Activated CD8-positive, alpha-beta memory T cell treated with anti-CD3 and anti-CD28 coated beads, Interleukin-2, amount 10 ng/mL, durations not matched to agents 7 days and 5 days (primary cell): ENCODE data around the gene RHOJ. TPM values are rescaled to one million over a fixed set of nuclear protein-coding genes. Genes with fewer than 3 reads are reported as not detected.

Experiments used
- ATAC-seq: fragments of 150-1000 bp; cut with Tn5 transposase; one replicate; pipeline ENCODE4 v1.10.0; 2021; ENCODE audit warnings: moderate library complexity
- CTCF ChIA-PET: fragments of 350-600 bp; sonication (Branson Sonifier 250); formaldehyde crosslinking; loops from one replicate; lab custom pipeline; 2021; ENCODE audit warnings: antibody characterized with exemption; lab: Charles Lee
- DNase-seq: peaks from one replicate; pipeline ENCODE4 v3.0.0-alpha.2; 2020
- H3K27ac Mint-ChIP-seq: one replicate; pipeline ENCODE4 v1.8.0; 2021; ENCODE audit warnings: mild to moderate bottlenecking, mixed read lengths
- H3K27me3 Mint-ChIP-seq: one replicate; pipeline ENCODE4 v1.8.0; 2021; ENCODE audit warnings: mixed read lengths
- H3K36me3 Mint-ChIP-seq: one replicate; pipeline ENCODE4 v1.8.0; 2021; ENCODE audit warnings: mild to moderate bottlenecking, mixed read lengths
- H3K4me1 Mint-ChIP-seq: one replicate; pipeline ENCODE4 v1.8.0; 2021; ENCODE audit warnings: mixed read lengths
- H3K4me3 Mint-ChIP-seq: one replicate; pipeline ENCODE4 v1.8.0; 2021; ENCODE audit warnings: mild to moderate bottlenecking, moderate library complexity, mixed read lengths
- H3K9me3 Mint-ChIP-seq: one replicate; pipeline ENCODE4 v1.8.0; 2022; ENCODE audit warnings: low read depth, mixed read lengths
- total RNA-seq, 2 experiments: library from RNA; stranded (reverse); gene quantifications; one replicate each; pipeline ENCODE4 v1.2.3, GENCODE V29; 2021

RHOJ gene
- total RNA-seq, 2 experiments from 2014 or later, result not detected

GRCh38 chr14:63257299-63257698 is 53.1 kb downstream of the RHOJ start:
- peaks cover 25% of the 10 kb centered on the region for H3K27me3 Mint-ChIP-seq
- ATAC-seq, result no peak
- H3K27ac Mint-ChIP-seq, result no peak overlapping the region
- no peaks in the 10 kb centered on the region for H3K4me1 Mint-ChIP-seq
- no peaks in the 10 kb centered on the region for H3K36me3 Mint-ChIP-seq
- no peak for DNase-seq
- H3K4me3 Mint-ChIP-seq, result no peak overlapping the region
- no peaks in the 10 kb centered on the region for H3K9me3 Mint-ChIP-seq
- CTCF ChIA-PET, result no interaction called here

- CTCF ChIA-PET, result no interaction called here
- DNase-seq (no peak), ATAC-seq (no peak)
- H3K27me3 Mint-ChIP-seq, result peaks cover 30% of the 10 kb centered on the region
- no peak overlapping the region for H3K27ac Mint-ChIP-seq
- H3K4me3 Mint-ChIP-seq, result no peak overlapping the region
- H3K9me3 Mint-ChIP-seq, result no peaks in the 10 kb centered on the region
- H3K36me3 Mint-ChIP-seq, result no peaks in the 10 kb centered on the region
- H3K4me1 Mint-ChIP-seq, result no peaks in the 10 kb centered on the region
These were observed 58.2 kb downstream of the RHOJ start for GRCh38 chr14:63262446-63262845.

- CTCF ChIA-PET, result no interaction called here
These were observed 61.9 kb downstream of the RHOJ start for GRCh38 chr14:63266106-63266505.

GRCh38 chr14:63267171-63267570 is 62.9 kb downstream of the RHOJ start:
- peaks cover 23% of the 10 kb centered on the region for H3K27me3 Mint-ChIP-seq
- no peak overlapping the region for H3K4me3 Mint-ChIP-seq
- ATAC-seq (no peak), DNase-seq (no peak)
- H3K4me1 Mint-ChIP-seq, result no peaks in the 10 kb centered on the region
- H3K36me3 Mint-ChIP-seq, result no peaks in the 10 kb centered on the region
- no peaks in the 10 kb centered on the region for H3K9me3 Mint-ChIP-seq
- H3K27ac Mint-ChIP-seq, result no peak overlapping the region
- CTCF ChIA-PET, result no interaction called here

More at GRCh38 chr14:63266106-63266505, 61.9 kb downstream of the RHOJ start:
- DNase-seq (no peak), ATAC-seq (no peak)
- Mint-ChIP-seq H3K9me3 (no peaks in the 10 kb centered on the region), H3K27ac (no peak overlapping the region), H3K4me1 (no peaks in the 10 kb centered on the region), H3K36me3 (no peaks in the 10 kb centered on the region), H3K27me3 (peaks cover 26% of the 10 kb centered on the region), H3K4me3 (no peak overlapping the region)

- H3K4me1 Mint-ChIP-seq, result no peaks in the 10 kb centered on the region
- ATAC-seq (no peak), DNase-seq (no peak)
- CTCF ChIA-PET, result no interaction called here
- no peaks in the 10 kb centered on the region for H3K9me3 Mint-ChIP-seq
- H3K4me3 Mint-ChIP-seq, result no peak overlapping the region
- H3K27ac Mint-ChIP-seq, result no peak overlapping the region
- peaks cover 25% of the 10 kb centered on the region for H3K27me3 Mint-ChIP-seq
- no peaks in the 10 kb centered on the region for H3K36me3 Mint-ChIP-seq
These were observed 64.5 kb downstream of the RHOJ start for GRCh38 chr14:63268771-63269170.

GRCh38 chr14:63269561-63270225 is 65.5 kb downstream of the RHOJ start:
- Mint-ChIP-seq H3K4me3 (no peak overlapping the region), H3K4me1 (no peaks in the 10 kb centered on the region), H3K9me3 (no peaks in the 10 kb centered on the region), H3K27me3 (peaks cover 24% of the 10 kb centered on the region), H3K36me3 (no peaks in the 10 kb centered on the region), H3K27ac (no peak overlapping the region)
- ATAC-seq, result no peak
- CTCF ChIA-PET, result no interaction called here
- no peak for DNase-seq

GRCh38 chr14:63273129-63273528 is 68.9 kb downstream of the RHOJ start:
- CTCF ChIA-PET, result no interaction called here

GRCh38 chr14:63273717-63274655 is 69.7 kb downstream of the RHOJ start:
- DNase-seq, result no peak
- ATAC-seq, result no peak
- Mint-ChIP-seq H3K4me3 (no peak overlapping the region), H3K4me1 (no peaks in the 10 kb centered on the region), H3K36me3 (no peaks in the 10 kb centered on the region), H3K9me3 (no peaks in the 10 kb centered on the region), H3K27me3 (peaks cover 10% of the 10 kb centered on the region), H3K27ac (no peak overlapping the region)
- CTCF ChIA-PET, result interaction anchor here (1.8 kb wide), 1 partner anchor 10 kb away, joined by 4 read pairs; no protein-coding TSS in a partner anchor

More at GRCh38 chr14:63273129-63273528, 68.9 kb downstream of the RHOJ start:
- Mint-ChIP-seq H3K4me1 (no peaks in the 10 kb centered on the region), H3K36me3 (no peaks in the 10 kb centered on the region), H3K27ac (no peak overlapping the region), H3K27me3 (peaks cover 15% of the 10 kb centered on the region), H3K4me3 (no peak overlapping the region), H3K9me3 (no peaks in the 10 kb centered on the region)
- no peak for DNase-seq
- ATAC-seq, result no peak

GRCh38 chr14:63275611-63276010 is 71.4 kb downstream of the RHOJ start:
- Mint-ChIP-seq H3K27ac (no peak overlapping the region), H3K4me3 (no peak overlapping the region), H3K9me3 (no peaks in the 10 kb centered on the region), H3K36me3 (no peaks in the 10 kb centered on the region), H3K4me1 (no peaks in the 10 kb centered on the region), H3K27me3 (peaks cover 5% of the 10 kb centered on the region)
- CTCF ChIA-PET, result interaction anchor here (1.8 kb wide), 2 partner anchors 9 to 101 kb away, joined by 4 to 7 read pairs; no protein-coding TSS in a partner anchor
- ATAC-seq, result no peak
- no peak for DNase-seq

GRCh38 chr14:63276016-63276415 is 71.8 kb downstream of the RHOJ start:
- no peaks in the 10 kb centered on the region for H3K9me3 Mint-ChIP-seq
- DNase-seq, result no peak
- H3K27me3 Mint-ChIP-seq, result peaks cover 5% of the 10 kb centered on the region
- CTCF ChIA-PET, result interaction anchor here (1.2 to 1.8 kb wide), 3 partner anchors 8 to 101 kb away, joined by 3 to 7 read pairs (median 4); no protein-coding TSS in a partner anchor
- H3K27ac Mint-ChIP-seq, result no peak overlapping the region
- no peaks in the 10 kb centered on the region for H3K36me3 Mint-ChIP-seq
- ATAC-seq, result no peak
- no peaks in the 10 kb centered on the region for H3K4me1 Mint-ChIP-seq
- H3K4me3 Mint-ChIP-seq, result no peak overlapping the region

- DNase-seq (no peak), ATAC-seq (peak; percentile 66)
- CTCF ChIA-PET, result interaction anchor here (0.9 to 1.8 kb wide), 5 partner anchors 13 to 1097 kb away, joined by 3 to 7 read pairs (median 4); no protein-coding TSS in a partner anchor
- H3K4me1 Mint-ChIP-seq, result no peaks in the 10 kb centered on the region
- no peaks in the 10 kb centered on the region for H3K36me3 Mint-ChIP-seq
- H3K27ac Mint-ChIP-seq, result no peak overlapping the region
- H3K9me3 Mint-ChIP-seq, result no peaks in the 10 kb centered on the region
- no peak overlapping the region for H3K4me3 Mint-ChIP-seq
- H3K27me3 Mint-ChIP-seq, result peaks cover 3% of the 10 kb centered on the region
These were observed 72.5 kb downstream of the RHOJ start for GRCh38 chr14:63276492-63277342.

- no peak for DNase-seq
- no peaks in the 10 kb centered on the region for H3K9me3 Mint-ChIP-seq
- no peaks in the 10 kb centered on the region for H3K4me1 Mint-ChIP-seq
- H3K27me3 Mint-ChIP-seq, result no peaks in the 10 kb centered on the region
- no peak for ATAC-seq
- H3K36me3 Mint-ChIP-seq, result no peaks in the 10 kb centered on the region
- H3K27ac Mint-ChIP-seq, result no peak overlapping the region
- CTCF ChIA-PET, result interaction anchor here (0.9 to 1.8 kb wide), 5 partner anchors 12 to 1098 kb away, joined by 3 to 7 read pairs (median 4); no protein-coding TSS in a partner anchor
- no peak overlapping the region for H3K4me3 Mint-ChIP-seq
These were observed 73.4 kb downstream of the RHOJ start for GRCh38 chr14:63277591-63278183.
